ENCODE measurements around the gene KCNG2.
"Not testable (repeated sequence)": the region's sequence is repeated elsewhere in the genome, so short reads cannot be mapped to it uniquely, and the experiment has no call there.

Gene KCNG2

GRCh38 chr18:79797518-79798345, at the start of gene KCNG2:
TSS of gene KCNG2 (plus strand) at chr18:79797938. CDS start at chr18:79863668, 65,730 bp downstream.
- peak; percentile 27 for DNase-seq

- no peak for DNase-seq
Observed at GRCh38 chr18:79748321-79749180, 49.2 kb upstream of the KCNG2 start.

- no peak for DNase-seq
Observed at GRCh38 chr18:79749251-79750191, 48.2 kb upstream of the KCNG2 start.

GRCh38 chr18:79750980-79751571, 46.7 kb upstream of the KCNG2 start:
- no peak for DNase-seq

- DNase-seq = not testable (repeated sequence)
Observed at GRCh38 chr18:79751918-79752578, 45.7 kb upstream of the KCNG2 start.

GRCh38 chr18:79752946-79753345, 44.8 kb upstream of the KCNG2 start:
- DNase-seq = not testable (repeated sequence)

GRCh38 chr18:79753391-79753851, 44.3 kb upstream of the KCNG2 start:
- no peak for DNase-seq

GRCh38 chr18:79754022-79754761, 43.5 kb upstream of the KCNG2 start:
- no peak for DNase-seq

GRCh38 chr18:79754831-79755351, 42.8 kb upstream of the KCNG2 start:
- DNase-seq = no peak

GRCh38 chr18:79755496-79756142, 42.1 kb upstream of the KCNG2 start:
- no peak for DNase-seq

GRCh38 chr18:79756143-79756500, 41.6 kb upstream of the KCNG2 start:
- DNase-seq = no peak

GRCh38 chr18:79756826-79757225, 40.9 kb upstream of the KCNG2 start:
- DNase-seq = no peak

- DNase-seq = no peak
Observed at GRCh38 chr18:79760348-79760747, 37.4 kb upstream of the KCNG2 start.

GRCh38 chr18:79760881-79761280, 36.9 kb upstream of the KCNG2 start:
- DNase-seq = no peak

GRCh38 chr18:79763407-79763806, 34.3 kb upstream of the KCNG2 start:
- DNase-seq = no peak

GRCh38 chr18:79764131-79764530, 33.6 kb upstream of the KCNG2 start:
- DNase-seq = no peak

GRCh38 chr18:79765491-79766245, 32.1 kb upstream of the KCNG2 start:
- DNase-seq = no peak

GRCh38 chr18:79766308-79766707, 31.4 kb upstream of the KCNG2 start:
- no peak for DNase-seq

GRCh38 chr18:79768745-79769144, 29.0 kb upstream of the KCNG2 start:
- DNase-seq = no peak
